Activated effector memory CD4-positive, alpha-beta T cell treated with Interleukin-2 at 50 U/mL for 16 hours (primary cell): ENCODE results near the gene ADGRD2.
"Not testable (repeated sequence)": the region's sequence is repeated elsewhere in the genome, so short reads cannot be mapped to it uniquely, and the experiment has no call there.

Experiments
- DNase-seq: peaks from one replicate; pipeline ENCODE4 v3.0.0-alpha.2; 2020

Gene ADGRD2

GRCh38 chr9:124450241-124450924 is at the start of gene ADGRD2:
ADGRD2 (plus strand) TSS chr9:124450451; CDS start chr9:124451667, 1,216 bp downstream.
- no peak for DNase-seq

- DNase-seq = no peak
Measured at GRCh38 chr9:124403246-124403645, 47.0 kb upstream of the ADGRD2 start.

- no peak for DNase-seq
Measured at GRCh38 chr9:124409410-124409809, 40.8 kb upstream of the ADGRD2 start.

GRCh38 chr9:124410321-124410913 is 39.8 kb upstream of the ADGRD2 start:
- DNase-seq = no peak

- no peak for DNase-seq
Measured at GRCh38 chr9:124411514-124412227, 38.6 kb upstream of the ADGRD2 start.

GRCh38 chr9:124412228-124412575 is 38.0 kb upstream of the ADGRD2 start:
- DNase-seq = no peak

- no peak for DNase-seq
Measured at GRCh38 chr9:124414612-124415011, 35.6 kb upstream of the ADGRD2 start.

GRCh38 chr9:124415102-124415851 is 35.0 kb upstream of the ADGRD2 start, which contains the start of gene PSMB7:
PSMB7 (minus strand) TSS chr9:124415442; CDS start chr9:124415425, 17 bp downstream.
- peak; percentile 95 for DNase-seq

- DNase-seq = no peak
Measured at GRCh38 chr9:124415852-124416484, 34.3 kb upstream of the ADGRD2 start.

- no peak for DNase-seq
Measured at GRCh38 chr9:124419832-124420489, 30.3 kb upstream of the ADGRD2 start.

- no peak for DNase-seq
Measured at GRCh38 chr9:124420991-124421543, 29.2 kb upstream of the ADGRD2 start.

- DNase-seq = no peak
Measured at GRCh38 chr9:124423155-124423554, 27.1 kb upstream of the ADGRD2 start.

GRCh38 chr9:124423591-124423990 is 26.7 kb upstream of the ADGRD2 start:
- no peak for DNase-seq

- DNase-seq = not testable (repeated sequence)
Measured at GRCh38 chr9:124425733-124426132, 24.5 kb upstream of the ADGRD2 start.

GRCh38 chr9:124426361-124426760 is 23.9 kb upstream of the ADGRD2 start:
- DNase-seq = no peak

- no peak for DNase-seq
Measured at GRCh38 chr9:124427281-124427680, 23.0 kb upstream of the ADGRD2 start.

GRCh38 chr9:124428751-124429529 is 21.3 kb upstream of the ADGRD2 start:
- DNase-seq = no peak

GRCh38 chr9:124429530-124429867 is 20.8 kb upstream of the ADGRD2 start:
- no peak for DNase-seq

- DNase-seq = no peak
Measured at GRCh38 chr9:124436320-124436719, 13.9 kb upstream of the ADGRD2 start.

- DNase-seq = no peak
Measured at GRCh38 chr9:124437086-124437485, 13.2 kb upstream of the ADGRD2 start.

- DNase-seq = no peak
Measured at GRCh38 chr9:124438091-124438490, 12.2 kb upstream of the ADGRD2 start.
